IgD-negative memory B cell (primary cell): ENCODE data around the gene CDC42EP4. TPM values are rescaled to one million over a fixed set of nuclear protein-coding genes. Genes with fewer than 3 reads are reported as not detected.

ENCODE experiments used
- H3K27ac Mint-ChIP-seq, 3 donors: one replicate each; pipeline ENCODE4 v1.8.0; 2020 to 2022; ENCODE audit warnings: mild to moderate bottlenecking in 3 of 3, mixed read lengths in 3 of 3, moderate library complexity in 1 of 3
- H3K27me3 Mint-ChIP-seq: one replicate; pipeline ENCODE4 v1.8.0; 2021; ENCODE audit warnings: mixed read lengths
- H3K36me3 Mint-ChIP-seq: one replicate; pipeline ENCODE4 v1.8.0; 2020; ENCODE audit warnings: mild to moderate bottlenecking, mixed read lengths
- H3K4me1 Mint-ChIP-seq, 3 donors: one replicate each; pipeline ENCODE4 v1.8.0; 2020 to 2022; ENCODE audit warnings: mixed read lengths in 3 of 3, mild to moderate bottlenecking in 1 of 3
- H3K4me3 Mint-ChIP-seq, 4 donors: one replicate each; pipeline ENCODE4 v1.8.0; 2020 to 2022; ENCODE audit warnings: mild to moderate bottlenecking in 4 of 4, mixed read lengths in 4 of 4, moderate library complexity in 3 of 4
- H3K9me3 Mint-ChIP-seq, 3 donors: one replicate each; pipeline ENCODE4 v1.8.0; 2020 to 2021; ENCODE audit warnings: mixed read lengths in 3 of 3, mild to moderate bottlenecking in 1 of 3
- polyA plus RNA-seq: library from polyadenylated mRNA; unstranded; fragments of 300-500 nt; fragmentation: Illumina TruSeq; gene quantifications from one replicate; pipeline ENCODE4 v1.2.3, GENCODE V29; 2021

The CDC42EP4 gene
- polyA plus RNA-seq, 1 donor from 2014 or later, result 0.39 TPM

DNA sequence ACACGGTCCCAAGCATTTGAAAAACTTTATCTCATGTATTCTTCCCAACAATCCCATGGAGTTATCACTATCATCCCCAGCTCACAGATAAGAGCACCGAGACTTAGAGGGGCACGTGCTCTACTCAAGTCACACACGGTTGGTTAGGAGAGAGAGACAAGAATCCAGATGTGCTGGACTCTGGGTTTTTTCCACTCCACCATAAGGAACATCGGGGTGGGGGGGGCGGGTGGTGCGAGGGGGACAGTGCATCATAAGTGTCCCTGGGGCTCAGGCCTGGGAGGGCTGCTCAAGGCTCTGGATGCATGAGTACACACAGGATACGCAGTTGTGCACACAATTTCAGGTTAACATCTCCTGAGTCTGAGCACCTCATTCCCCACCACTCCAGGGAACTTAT is 7.4 kb downstream of the CDC42EP4 start:
- Mint-ChIP-seq H3K36me3 (peaks cover 2% of the 10 kb centered on the region), H3K27me3 (peaks cover 8% of the 10 kb centered on the region), H3K27ac (no peak overlapping the region), H3K4me3 (no peak overlapping the region), H3K4me1 (peaks cover 0 to 5% (median 3%) of the 10 kb centered on the region in 3 donors), H3K9me3 (no peaks in the 10 kb centered on the region)

DNA sequence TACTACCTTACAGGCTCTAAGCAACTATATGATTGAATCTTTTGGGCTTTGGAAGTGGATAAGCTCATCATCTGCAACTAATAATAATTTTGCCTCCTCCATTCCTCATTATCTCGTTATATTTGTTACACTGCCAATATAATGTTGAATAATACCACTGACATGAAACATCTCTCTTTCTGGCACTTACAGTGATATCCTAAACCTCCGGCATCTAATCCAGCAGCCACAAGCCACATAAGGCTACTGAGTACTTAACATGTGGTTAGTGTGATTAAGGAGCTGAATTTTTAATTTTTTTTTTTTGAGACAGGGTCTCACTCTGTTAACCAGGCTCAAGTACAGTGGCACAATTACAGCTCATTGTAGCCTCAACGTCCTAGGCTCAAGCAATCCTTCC is 9.6 kb downstream of the CDC42EP4 start:
- Mint-ChIP-seq H3K27ac (no peak overlapping the region), H3K4me1 (peaks cover 0 to 7% (median 3%) of the 10 kb centered on the region in 3 donors), H3K27me3 (peaks cover 7% of the 10 kb centered on the region), H3K9me3 (no peaks in the 10 kb centered on the region), H3K4me3 (no peak overlapping the region), H3K36me3 (peaks cover 2% of the 10 kb centered on the region)

DNA sequence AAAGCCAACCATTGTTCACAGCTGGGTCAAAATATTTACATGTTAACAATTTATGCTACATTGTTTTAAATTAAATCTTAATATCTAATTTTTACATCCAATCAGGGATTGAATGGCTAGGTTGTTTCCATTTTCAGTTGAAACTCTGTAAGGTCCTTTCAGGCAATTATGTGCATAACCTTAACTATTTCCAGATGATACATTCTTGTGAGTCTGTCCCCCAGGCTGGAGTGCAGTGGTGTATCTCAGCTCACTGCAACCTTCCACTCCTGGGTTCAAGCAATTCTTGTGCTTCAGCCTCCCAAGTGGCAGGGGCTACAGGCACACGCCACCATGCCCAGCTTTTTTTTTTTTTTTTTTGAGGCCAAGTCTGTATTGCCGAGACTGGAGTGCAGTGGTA is 10.4 kb downstream of the CDC42EP4 start:
- Mint-ChIP-seq H3K36me3 (peaks cover 2% of the 10 kb centered on the region), H3K4me1 (peaks cover 0 to 7% (median 3%) of the 10 kb centered on the region in 3 donors), H3K27ac (no peak overlapping the region), H3K9me3 (no peaks in the 10 kb centered on the region), H3K27me3 (peaks cover 6% of the 10 kb centered on the region), H3K4me3 (no peak overlapping the region)

DNA sequence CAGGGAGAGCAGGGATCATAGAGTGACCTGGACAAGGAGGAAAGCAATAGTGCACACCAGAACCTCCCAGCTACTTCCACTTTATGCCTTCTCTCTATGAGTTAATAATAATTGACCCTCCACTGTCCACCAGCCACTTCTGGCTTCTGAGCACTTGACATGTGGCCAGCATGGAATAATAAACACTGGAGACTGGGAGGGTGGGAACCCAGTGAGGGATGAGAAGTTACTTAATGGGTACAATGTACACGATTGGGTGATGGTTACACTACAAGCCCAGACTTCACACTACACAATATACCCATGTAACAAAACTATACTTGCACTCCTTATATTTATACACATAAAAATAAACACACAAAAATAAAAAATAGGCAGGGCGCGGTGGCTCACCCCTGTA is 11.4 kb downstream of the CDC42EP4 start:
- no peak overlapping the region for H3K4me3 Mint-ChIP-seq
- no peak overlapping the region for H3K27ac Mint-ChIP-seq
- no peaks in the 10 kb centered on the region for H3K9me3 Mint-ChIP-seq
- H3K36me3 Mint-ChIP-seq, result peaks cover 2% of the 10 kb centered on the region
- peaks cover 0 to 5% (median 2%) of the 10 kb centered on the region in 3 donors for H3K4me1 Mint-ChIP-seq
- peaks cover 6% of the 10 kb centered on the region for H3K27me3 Mint-ChIP-seq

DNA sequence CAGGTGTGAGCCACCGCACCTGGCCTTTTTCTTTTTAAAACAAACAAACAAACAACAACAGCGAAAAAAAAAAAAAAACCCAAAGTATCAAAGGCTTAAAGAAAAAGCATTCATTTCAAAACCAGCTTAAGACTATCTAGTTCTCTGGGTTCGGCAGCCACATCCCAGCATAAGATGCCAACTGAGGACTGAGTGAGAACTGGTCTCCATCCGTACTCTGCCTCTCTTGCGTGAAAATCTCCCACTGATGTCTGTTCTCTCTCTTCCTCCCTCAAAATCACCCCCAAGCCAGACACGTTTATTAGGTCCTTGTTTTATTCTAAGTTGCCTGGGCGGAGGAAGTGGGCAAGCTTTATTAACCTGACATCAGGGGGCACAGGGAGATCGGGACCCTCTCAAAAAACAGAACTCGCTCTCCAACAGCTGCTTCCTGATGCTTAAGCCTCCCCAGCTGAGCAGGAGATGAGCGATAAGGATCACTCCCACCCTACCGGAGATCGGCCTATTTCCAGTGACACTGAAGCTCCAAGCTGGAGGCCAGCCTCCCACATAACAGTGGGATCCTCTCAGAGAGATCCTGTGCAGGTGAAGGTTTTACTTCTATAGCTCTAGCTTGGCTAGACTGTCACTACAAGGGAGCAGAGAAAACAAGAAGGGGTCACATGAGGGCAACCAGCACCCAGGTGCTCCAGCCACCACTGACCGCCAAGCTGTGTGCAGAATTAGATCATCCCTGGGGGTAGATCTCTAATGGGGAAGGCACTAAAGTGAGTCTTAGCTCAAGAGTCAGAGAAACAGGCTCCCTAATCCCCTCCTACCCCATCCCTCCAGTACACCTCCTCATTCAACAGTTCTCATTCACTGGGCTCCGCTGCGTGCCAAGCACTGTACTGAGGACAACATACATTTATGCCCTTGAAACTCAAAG is 13.6 kb downstream of the CDC42EP4 start:
- H3K9me3 Mint-ChIP-seq, result no peaks in the 10 kb centered on the region
- H3K4me3 Mint-ChIP-seq, result no peak overlapping the region
- H3K27ac Mint-ChIP-seq, result no peak overlapping the region
- H3K36me3 Mint-ChIP-seq, result peaks cover 2% of the 10 kb centered on the region
- peaks cover 0 to 3% (median 2%) of the 10 kb centered on the region in 3 donors for H3K4me1 Mint-ChIP-seq
- peaks cover 6% of the 10 kb centered on the region for H3K27me3 Mint-ChIP-seq

DNA sequence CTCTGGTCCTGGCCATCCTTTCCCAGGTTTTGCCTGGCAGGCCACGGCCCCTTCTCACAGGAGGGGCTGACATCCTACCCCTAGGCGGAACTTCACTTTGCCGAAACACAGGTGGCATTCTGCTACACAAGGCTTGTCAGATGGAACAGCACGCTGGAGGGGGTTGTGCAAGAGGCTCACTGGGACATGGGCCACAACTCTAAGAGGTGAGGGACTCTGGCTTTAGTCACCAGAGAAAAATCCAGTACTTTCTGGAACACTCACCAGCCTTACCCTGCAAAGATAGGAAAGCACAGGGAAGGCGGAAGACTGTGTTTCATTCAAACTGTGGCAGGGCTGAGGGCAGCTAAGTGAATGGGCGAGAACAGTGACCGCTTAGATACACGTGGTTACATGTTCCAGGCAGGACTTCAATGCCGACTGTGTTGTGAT is 18.3 kb downstream of the CDC42EP4 start:
- Mint-ChIP-seq H3K4me1 (peaks cover 5 to 15% (median 10%) of the 10 kb centered on the region in 3 donors), H3K27ac (no peak overlapping the region), H3K4me3 (no peak overlapping the region), H3K9me3 (no peaks in the 10 kb centered on the region), H3K27me3 (peaks cover 11% of the 10 kb centered on the region), H3K36me3 (no peaks in the 10 kb centered on the region)

DNA sequence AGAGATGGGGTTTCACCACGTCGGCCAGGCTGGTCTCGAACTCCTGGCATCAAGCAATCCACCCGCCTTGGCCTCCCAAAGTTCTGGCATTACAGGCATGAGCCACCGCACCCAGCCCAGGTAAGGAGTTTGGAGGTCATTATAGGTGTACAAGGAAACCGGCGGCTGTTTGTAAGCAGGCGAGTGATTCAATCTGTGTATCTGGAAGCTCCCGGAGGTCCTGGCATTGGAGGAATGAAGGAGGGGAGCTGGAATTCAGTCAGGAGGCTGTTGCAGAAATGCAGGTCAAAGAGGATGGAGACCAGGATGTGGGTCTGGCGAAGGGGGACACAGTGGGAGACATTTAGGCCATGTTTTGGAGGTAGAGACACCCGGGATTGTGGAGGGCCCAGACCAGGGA is 18.8 kb downstream of the CDC42EP4 start:
- Mint-ChIP-seq H3K9me3 (no peaks in the 10 kb centered on the region), H3K27me3 (peaks cover 10% of the 10 kb centered on the region), H3K36me3 (no peaks in the 10 kb centered on the region), H3K4me3 (no peak overlapping the region), H3K4me1 (peaks cover 6 to 12% (median 10%) of the 10 kb centered on the region in 3 donors), H3K27ac (no peak overlapping the region)

DNA sequence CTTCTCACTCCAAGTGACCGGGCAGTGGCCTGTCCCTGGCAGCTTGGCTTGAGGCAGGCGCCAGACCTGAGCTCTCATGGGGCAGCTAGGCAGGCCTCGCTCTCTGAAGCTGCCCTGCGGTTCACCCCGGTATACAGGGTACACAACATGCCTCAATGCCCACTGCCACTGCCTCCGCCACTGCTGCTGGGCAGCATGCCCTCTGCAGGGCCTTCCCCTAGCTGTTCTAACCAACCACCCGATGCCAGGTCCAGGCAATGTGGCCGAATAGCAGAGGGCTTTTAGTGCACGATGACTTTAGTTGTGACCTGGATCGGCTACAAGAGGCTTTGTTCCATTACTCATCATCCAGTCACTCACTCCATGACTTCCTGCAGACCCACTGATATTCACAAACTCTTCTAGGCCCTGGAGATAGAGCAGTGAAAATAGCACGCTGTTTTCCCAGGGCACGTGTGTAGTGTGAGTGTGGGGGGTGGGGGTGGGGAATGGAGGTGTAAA is 19.7 kb downstream of the CDC42EP4 start:
- Mint-ChIP-seq H3K36me3 (peaks cover 1% of the 10 kb centered on the region), H3K4me1 (peaks cover 6 to 12% (median 10%) of the 10 kb centered on the region in 3 donors), H3K27me3 (peaks cover 9% of the 10 kb centered on the region), H3K4me3 (peak overlapping the region in 1 of 4 donors; percentile 74), H3K27ac (no peak overlapping the region), H3K9me3 (no peaks in the 10 kb centered on the region)

GRCh38 chr17:73291260-73291801 is 20.5 kb downstream of the CDC42EP4 start:
- peaks cover 1% of the 10 kb centered on the region for H3K36me3 Mint-ChIP-seq
- H3K4me3 Mint-ChIP-seq, result peak overlapping the region in 2 of 4 donors; percentile 68 to 75
- peaks cover 13% of the 10 kb centered on the region for H3K27me3 Mint-ChIP-seq
- H3K27ac Mint-ChIP-seq, result peak overlapping the region in 1 of 3 donors; percentile 90
- no peaks in the 10 kb centered on the region for H3K9me3 Mint-ChIP-seq
- peaks cover 6 to 12% (median 10%) of the 10 kb centered on the region in 3 donors for H3K4me1 Mint-ChIP-seq

DNA sequence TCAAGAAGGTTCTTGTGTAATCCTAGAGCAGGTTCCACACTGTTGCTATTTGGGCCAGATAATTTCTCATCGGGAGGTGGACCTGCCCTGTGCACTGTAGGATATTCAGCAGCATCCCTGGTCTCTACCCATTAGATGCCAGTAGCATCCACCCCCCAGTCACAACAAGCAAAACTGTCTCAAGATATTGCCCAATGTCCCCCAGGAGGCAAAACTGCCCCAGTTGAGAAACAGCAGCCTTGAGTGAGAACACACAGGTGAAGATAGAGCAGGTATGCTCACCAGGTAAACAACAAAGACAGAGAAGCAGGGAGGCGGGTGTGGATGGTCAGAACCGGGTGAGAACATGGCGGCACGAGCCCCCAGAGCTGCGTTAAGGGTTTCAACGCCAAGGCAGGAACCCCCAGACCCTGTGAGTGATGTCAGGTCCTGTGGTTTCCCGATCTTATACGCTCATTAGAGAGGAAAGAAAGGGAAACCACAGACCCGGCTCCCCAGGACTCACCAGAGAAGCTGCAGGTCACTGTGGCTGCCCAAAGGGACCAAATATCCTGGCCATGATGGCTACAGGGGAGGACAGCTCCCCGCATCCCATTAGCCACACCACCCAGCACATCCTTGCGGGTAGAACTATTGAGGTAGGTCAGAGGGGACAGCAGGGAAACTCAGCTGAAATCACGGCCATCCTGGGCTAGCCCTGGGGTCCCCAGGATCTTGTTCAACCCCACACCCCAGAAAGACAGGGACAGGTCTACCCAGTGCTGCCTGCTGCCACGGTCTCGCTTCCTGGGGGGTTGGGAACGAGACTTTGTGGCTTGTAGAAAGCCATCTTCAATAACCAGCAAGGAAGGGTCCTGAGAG is 21.2 kb downstream of the CDC42EP4 start:
- Mint-ChIP-seq H3K4me3 (peak overlapping the region in 2 of 4 donors; percentile 42 to 68), H3K27me3 (peaks cover 14% of the 10 kb centered on the region), H3K27ac (peak overlapping the region in 2 of 3 donors; percentile 9 to 90), H3K36me3 (peaks cover 1% of the 10 kb centered on the region), H3K4me1 (peaks cover 6 to 12% (median 10%) of the 10 kb centered on the region in 3 donors), H3K9me3 (no peaks in the 10 kb centered on the region)

DNA sequence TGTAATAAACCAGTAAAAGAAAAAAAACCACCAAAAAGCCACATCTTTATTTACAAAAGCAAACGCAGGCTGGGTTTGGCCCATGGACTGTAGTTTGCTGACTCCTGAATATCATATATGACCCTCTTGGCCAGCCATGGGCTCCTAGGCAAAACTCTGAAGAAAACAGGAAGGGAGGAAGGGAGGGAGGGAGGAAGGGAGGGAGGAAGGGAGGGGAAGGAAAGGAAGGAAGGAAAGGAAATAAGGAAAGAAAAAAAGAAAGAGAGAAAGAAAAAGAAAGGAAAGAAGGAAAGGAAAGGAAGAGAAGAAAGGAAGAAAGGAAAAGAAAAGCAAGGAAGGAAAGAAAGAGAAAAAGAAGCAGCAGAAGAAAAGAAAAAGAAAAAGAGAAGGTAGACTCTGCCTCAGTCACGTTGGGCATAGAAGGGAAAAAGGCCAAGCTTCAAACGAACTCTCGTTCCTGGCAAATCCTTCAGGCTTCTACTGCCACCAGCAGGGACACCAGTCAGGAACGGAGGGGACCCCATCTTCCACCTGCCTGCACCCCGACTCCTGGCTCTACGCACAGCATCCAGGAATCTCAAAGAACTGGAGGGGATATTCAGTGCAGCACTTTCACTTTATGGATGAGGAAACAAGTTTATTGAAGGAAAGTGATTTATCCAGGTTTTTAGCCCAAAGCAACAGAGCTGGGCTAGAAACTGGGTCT is 22.1 kb downstream of the CDC42EP4 start:
- Mint-ChIP-seq H3K4me1 (peaks cover 6 to 12% (median 10%) of the 10 kb centered on the region in 3 donors), H3K4me3 (no peak overlapping the region), H3K27me3 (peaks cover 14% of the 10 kb centered on the region), H3K36me3 (peaks cover 1% of the 10 kb centered on the region), H3K27ac (no peak overlapping the region), H3K9me3 (no peaks in the 10 kb centered on the region)

GRCh38 chr17:73288534-73289302 is 23.1 kb downstream of the CDC42EP4 start:
- no peak overlapping the region for H3K4me3 Mint-ChIP-seq
- H3K27ac Mint-ChIP-seq, result no peak overlapping the region
- no peaks in the 10 kb centered on the region for H3K9me3 Mint-ChIP-seq
- H3K27me3 Mint-ChIP-seq, result peaks cover 14% of the 10 kb centered on the region
- H3K36me3 Mint-ChIP-seq, result peaks cover 1% of the 10 kb centered on the region
- H3K4me1 Mint-ChIP-seq, result peaks cover 8 to 14% (median 10%) of the 10 kb centered on the region in 3 donors

DNA sequence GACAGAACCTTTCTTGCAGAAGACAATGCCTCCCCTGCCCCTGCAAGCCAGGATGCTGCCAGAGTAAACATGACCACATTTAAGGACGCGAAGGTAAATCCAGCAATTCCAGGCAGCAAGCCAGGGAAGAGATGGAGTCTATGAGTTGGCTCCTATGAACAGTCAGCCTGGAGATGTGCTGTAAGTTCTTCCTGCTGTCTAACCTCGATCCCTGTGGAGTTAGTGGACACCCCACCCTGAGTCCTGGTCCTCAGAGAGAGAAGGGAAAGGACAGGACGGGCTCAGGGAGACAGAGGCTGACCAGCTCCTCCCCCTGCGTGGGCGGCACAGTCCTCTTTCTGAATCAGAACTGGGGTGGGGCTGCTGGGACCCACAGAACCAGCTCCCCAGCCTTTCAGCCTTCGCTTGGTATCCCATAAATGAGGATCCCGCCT is 24.9 kb downstream of the CDC42EP4 start:
- peaks cover 18% of the 10 kb centered on the region for H3K27me3 Mint-ChIP-seq
- peaks cover 10 to 19% (median 10%) of the 10 kb centered on the region in 3 donors for H3K4me1 Mint-ChIP-seq
- no peaks in the 10 kb centered on the region for H3K9me3 Mint-ChIP-seq
- H3K27ac Mint-ChIP-seq, result no peak overlapping the region
- no peak overlapping the region for H3K4me3 Mint-ChIP-seq
- peaks cover 1% of the 10 kb centered on the region for H3K36me3 Mint-ChIP-seq
